Activated B cell treated with CpG ODN at 0.5 μM for 24 hours (primary cell): ENCODE results near the gene GUCA2A. TPM values are rescaled to one million over a fixed set of nuclear protein-coding genes. Genes with fewer than 3 reads are reported as not detected.

Source experiments
- ATAC-seq: fragments of 200-7000 bp; cut with Tn5 transposase; one replicate; pipeline ENCODE4 v1.10.0; 2021; ENCODE audit warnings: low read depth, mild to moderate bottlenecking, moderate library complexity
- CTCF ChIA-PET: fragments of 350-600 bp; sonication (Branson Sonifier 250); formaldehyde crosslinking; loops from one replicate; lab custom pipeline; 2021; ENCODE audit warnings: antibody characterized with exemption; lab: Charles Lee
- POLR2A ChIA-PET: fragments of 350-600 bp; sonication (Branson Sonifier 250); formaldehyde crosslinking; loops from one replicate; lab custom pipeline; 2021; ENCODE audit warnings: antibody characterized with exemption; lab: Charles Lee
- DNase-seq: peaks from one replicate; pipeline ENCODE4 v3.0.0; 2022
- H3K27ac Mint-ChIP-seq: one replicate; pipeline ENCODE4 v1.8.0; 2020; ENCODE audit warnings: mixed read lengths
- H3K27me3 Mint-ChIP-seq: one replicate; pipeline ENCODE4 v1.8.0; 2021; ENCODE audit warnings: mixed read lengths
- H3K36me3 Mint-ChIP-seq: one replicate; pipeline ENCODE4 v1.8.0; 2021; ENCODE audit warnings: low read depth, mixed read lengths
- H3K4me1 Mint-ChIP-seq: one replicate; pipeline ENCODE4 v1.8.0; 2021; ENCODE audit warnings: mixed read lengths
- H3K4me3 Mint-ChIP-seq: one replicate; pipeline ENCODE4 v1.8.0; 2020; ENCODE audit warnings: mild to moderate bottlenecking, mixed read lengths
- H3K9me3 Mint-ChIP-seq: one replicate; pipeline ENCODE4 v1.8.0; 2020; ENCODE audit warnings: mixed read lengths
- CTCF ChIP-seq: fragments of 200-600 bp; IDR thresholded peaks from one replicate; pipeline ENCODE4 v1.8.0; 2022; ENCODE audit warnings: antibody characterized with exemption, mild to moderate bottlenecking
- intact Hi-C: fragments of 100-400 bp; cut with micrococcal nuclease; formaldehyde crosslinking; loops from one replicate; pipeline ENCODE4 v1.15.1; 2024
- total RNA-seq: library from RNA; stranded (reverse); gene quantifications from 2 replicates; pipeline ENCODE4 v1.2.3, GENCODE V29; 2022

The GUCA2A gene
- total RNA-seq, 1 donor from 2014 or later: not detected

- Mint-ChIP-seq H3K4me3 (no peak overlapping the region), H3K36me3 (no peaks in the 10 kb centered on the region), H3K27ac (no peak overlapping the region), H3K9me3 (no peaks in the 10 kb centered on the region), H3K27me3 (peaks cover 19% of the 10 kb centered on the region), H3K4me1 (no peaks in the 10 kb centered on the region)
- intact Hi-C loops: no loop called here
- DNase-seq: no peak
- POLR2A ChIA-PET: no interaction called here
- TF ChIP-seq CTCF: no peak
- no peak for ATAC-seq
- CTCF ChIA-PET: interaction anchor here (0.9 kb wide), 1 partner anchor 27 kb away, joined by 3 read pairs; no protein-coding TSS in a partner anchor
Observed at GRCh38 chr1:42144711-42145388, 19.7 kb downstream of the GUCA2A start.

- ChIA-PET CTCF (interaction anchor here (0.9 kb wide), 1 partner anchor 26 kb away, joined by 3 read pairs; no protein-coding TSS in a partner anchor), POLR2A (no interaction called here)
- TF ChIP-seq CTCF: no peak
- ATAC-seq (no peak), DNase-seq (no peak)
- no peaks in the 10 kb centered on the region for H3K36me3 Mint-ChIP-seq
- H3K4me1 Mint-ChIP-seq: no peaks in the 10 kb centered on the region
- H3K27me3 Mint-ChIP-seq: peaks cover 16% of the 10 kb centered on the region
- H3K9me3 Mint-ChIP-seq: no peaks in the 10 kb centered on the region
- intact Hi-C loops: no loop called here
- H3K27ac Mint-ChIP-seq: no peak overlapping the region
- H3K4me3 Mint-ChIP-seq: no peak overlapping the region
Observed at GRCh38 chr1:42143896-42144710, 20.4 kb downstream of the GUCA2A start.

- no peaks in the 10 kb centered on the region for H3K36me3 Mint-ChIP-seq
- H3K9me3 Mint-ChIP-seq: no peaks in the 10 kb centered on the region
Observed at GRCh38 chr1:42142894-42143675, 21.5 kb downstream of the GUCA2A start.

GRCh38 chr1:42141978-42142377, 22.6 kb downstream of the GUCA2A start:
- no peak for ATAC-seq
- TF ChIP-seq CTCF: no peak
- ChIA-PET POLR2A (interaction anchor here (0.7 kb wide), 1 partner anchor 58 kb away, joined by 3 read pairs; no protein-coding TSS in a partner anchor), CTCF (no interaction called here)
- no peaks in the 10 kb centered on the region for H3K36me3 Mint-ChIP-seq
- intact Hi-C loops: no loop called here
- H3K27ac Mint-ChIP-seq: no peak overlapping the region
- H3K9me3 Mint-ChIP-seq: no peaks in the 10 kb centered on the region
- no peaks in the 10 kb centered on the region for H3K4me1 Mint-ChIP-seq
- DNase-seq: no peak
- H3K27me3 Mint-ChIP-seq: peaks cover 20% of the 10 kb centered on the region
- H3K4me3 Mint-ChIP-seq: no peak overlapping the region

More at GRCh38 chr1:42142894-42143675, 21.5 kb downstream of the GUCA2A start:
- TF ChIP-seq CTCF: no peak
- Mint-ChIP-seq H3K4me3 (no peak overlapping the region), H3K27ac (no peak overlapping the region), H3K4me1 (no peaks in the 10 kb centered on the region), H3K27me3 (peaks cover 20% of the 10 kb centered on the region)
- ATAC-seq (no peak), DNase-seq (no peak)
- POLR2A ChIA-PET: no interaction called here
- intact Hi-C loops: no loop called here
- CTCF ChIA-PET: no interaction called here
